ENCODE results near the gene CDH26.

GRCh38 chr20:60040471-60041162 lies 82.4 kb downstream of the CDH26 start:
- no peak for TF ChIP-seq POLR2AphosphoS5 (IDR thresholded peaks at IDR 0.05; ENCODE audit: insufficient read depth, low read depth, low read length)
- TF ChIP-seq CTCF (IDR thresholded peaks at IDR 0.05; ENCODE audit: extremely low read depth in 1 of 2, insufficient read depth in 1 of 2, low read depth in 1 of 2, low read length in 2 of 2) = no peak
- TF ChIP-seq JUN (IDR thresholded peaks at IDR 0.05; ENCODE audit: borderline replicate concordance, insufficient read depth, insufficient read length, low read depth) = no peak
- no peak for TF ChIP-seq FOS (IDR thresholded peaks at IDR 0.05; ENCODE audit: borderline replicate concordance, insufficient read depth, low read length)
- no peak for TF ChIP-seq EZH2 (IDR thresholded peaks at IDR 0.05; ENCODE audit: borderline replicate concordance, low read depth, low read length, severe bottlenecking)

All from endothelial cell of umbilical vein (primary cell).